Activated T-cell treated with anti-CD3 and anti-CD28 coated beads, Interleukin-2, amount 50 U/mL, for 1 hour (primary cell): ENCODE measurements around the gene NPL.

Experiments used
- DNase-seq: peaks from one replicate; pipeline ENCODE4 v3.0.0-alpha.2; 2020

NPL gene

GRCh38 chr1:182875889-182876288 is 86.3 kb downstream of the NPL start:
- no peak for DNase-seq

- no peak for DNase-seq
These were observed 87.8 kb downstream of the NPL start for GRCh38 chr1:182877331-182877730.

GRCh38 chr1:182877842-182878241 is 88.3 kb downstream of the NPL start:
- no peak for DNase-seq
